B cell (primary cell): ENCODE results near the gene SFXN5. TPM values are rescaled to one million over a fixed set of nuclear protein-coding genes. Genes with fewer than 3 reads are reported as not detected.

Experiments used
- ATAC-seq: fragments of 200-7000 bp; cut with Tn5 transposase; one replicate; pipeline ENCODE4 v1.10.0; 2021; ENCODE audit warnings: low read depth, mild to moderate bottlenecking, moderate number of reproducible peaks, moderate library complexity
- CTCF ChIA-PET: fragments of 350-600 bp; sonication (Branson Sonifier 250); formaldehyde crosslinking; loops from one replicate; lab custom pipeline; 2021; ENCODE audit warnings: antibody characterized with exemption, inconsistent platforms; lab: Charles Lee
- POLR2A ChIA-PET: fragments of 350-600 bp; sonication (Branson Sonifier 250); formaldehyde crosslinking; loops from one replicate; lab custom pipeline; 2021; ENCODE audit warnings: antibody characterized with exemption; lab: Charles Lee
- DNase-seq: peaks from one replicate; pipeline ENCODE4 v3.0.0; 2013
- H2AFZ ChIP-seq: 2 replicates; pipeline ENCODE4 v1.6.1; 2012; ENCODE audit warnings: mild to moderate bottlenecking, low read depth, low read length; ENCODE audit not compliant: insufficient read depth, poor library complexity, severe bottlenecking
- H3K27ac ChIP-seq, 2 donors: 1 replicate in 1 of 2; 2 replicates in 1 of 2; pipeline ENCODE4 v1.5.1; 2012 to 2013; ENCODE audit warnings: low read length in 2 of 2, mild to moderate bottlenecking in 2 of 2, moderate library complexity in 1 of 2
- H3K27me3 ChIP-seq, 4 experiments: fragments of 200-600 bp in 1 of 4; sonication (generic) in 1 of 4; replicated peaks in 1 of 4; 1 replicate in 2 of 4; 2 replicates in 2 of 4; pipeline versions ENCODE4 v1.6.1 to v1.7.0; 2013 to 2016; ENCODE audit warnings: low read length in 3 of 4, mild to moderate bottlenecking in 2 of 4, mixed read lengths in 1 of 4, moderate library complexity in 1 of 4; ENCODE audit not compliant: insufficient read depth in 4 of 4, control insufficient read depth in 3 of 4; ENCODE audit errors: control extremely low read depth in 1 of 4
- H3K36me3 ChIP-seq, 2 experiments: replicated peaks in 1 of 2; 1 replicate in 1 of 2; 2 replicates in 1 of 2; pipeline versions ENCODE4 v1.6.1 to v1.7.1; 2013; ENCODE audit warnings: low read length in 1 of 2; ENCODE audit not compliant: insufficient read depth in 2 of 2, control insufficient read depth in 1 of 2; ENCODE audit errors: control extremely low read depth in 1 of 2, extremely low read depth in 1 of 2
- H3K4me1 ChIP-seq, 2 donors: fragments of 200-600 bp in 1 of 2; sonication (generic) in 1 of 2; 1 replicate in 1 of 2; 2 replicates in 1 of 2; pipeline versions ENCODE4 v1.5.1 to v1.6.1; 2013 to 2017; ENCODE audit warnings: low read length in 2 of 2; ENCODE audit not compliant: control insufficient read depth in 2 of 2, insufficient read depth in 2 of 2
- H3K4me2 ChIP-seq: replicated peaks from 2 replicates; pipeline ENCODE3; 2012; ENCODE audit warnings: mild to moderate bottlenecking, low read depth, low read length; ENCODE audit not compliant: poor library complexity, severe bottlenecking
- H3K4me3 ChIP-seq, 5 experiments: fragments of 200-600 bp in 1 of 5; sonication (generic) in 1 of 5; 1 replicate in 3 of 5; 2 replicates in 2 of 5; pipeline versions ENCODE4 v1.5.1 to v1.7.0; 2011 to 2016; ENCODE audit warnings: low read length in 4 of 5, mild to moderate bottlenecking in 4 of 5, low read depth in 2 of 5, control low read depth in 1 of 5, moderate library complexity in 1 of 5; ENCODE audit not compliant: insufficient read depth in 1 of 5; ENCODE audit errors: control extremely low read depth in 1 of 5, extremely low read depth in 1 of 5
- H3K79me2 ChIP-seq: fragments of 200-600 bp; sonication (generic); one replicate; pipeline ENCODE4 v1.6.0; 2016; ENCODE audit warnings: low read length; ENCODE audit not compliant: control insufficient read depth, insufficient read depth
- H3K9ac ChIP-seq: fragments of 200-600 bp; sonication (generic); 2 replicates; pipeline ENCODE4 v1.6.1; 2017; ENCODE audit warnings: mild to moderate bottlenecking, low read length, moderate library complexity
- H3K9me3 ChIP-seq, 3 donors: one replicate each; pipeline versions ENCODE4 v1.6.1 to v1.7.1; 2013; ENCODE audit warnings: low read length in 2 of 3; ENCODE audit not compliant: control insufficient read depth in 2 of 3, insufficient read depth in 1 of 3; ENCODE audit errors: control extremely low read depth in 1 of 3
- H4K20me1 ChIP-seq: 2 replicates; pipeline ENCODE4 v1.6.0; 2012; ENCODE audit warnings: mild to moderate bottlenecking, low read length; ENCODE audit not compliant: insufficient read depth, control insufficient read depth, poor library complexity, severe bottlenecking
- H3K27ac Mint-ChIP-seq: one replicate; pipeline ENCODE4 v1.8.0; 2021; ENCODE audit warnings: mixed read lengths
- H3K27me3 Mint-ChIP-seq: one replicate; pipeline ENCODE4 v1.8.0; 2021; ENCODE audit warnings: mixed read lengths
- H3K4me1 Mint-ChIP-seq: one replicate; pipeline ENCODE4 v1.8.0; 2021; ENCODE audit warnings: mixed read lengths
- H3K4me3 Mint-ChIP-seq: one replicate; pipeline ENCODE4 v1.8.0; 2021; ENCODE audit warnings: mixed read lengths
- H3K9me3 Mint-ChIP-seq: one replicate; pipeline ENCODE4 v1.8.0; 2022; ENCODE audit warnings: mixed read lengths; ENCODE audit not compliant: insufficient read depth
- EZH2 ChIP-seq: IDR thresholded peaks from 2 replicates; pipeline ENCODE4 v1.6.1; 2012; ENCODE audit warnings: borderline replicate concordance, low read depth, mild to moderate bottlenecking, moderate library complexity, low read length; ENCODE audit not compliant: insufficient read depth, poor library complexity, severe bottlenecking
- WGBS: methylation state at CpG from one replicate; pipeline ENCODE4 v1.1.5; 2013; ENCODE audit warnings: missing lambda C conversion rate; ENCODE audit not compliant: insufficient coverage; 5-methylcytosine and 5-hydroxymethylcytosine counted together
- intact Hi-C: fragments of 100-400 bp; cut with micrococcal nuclease; formaldehyde crosslinking; loops from one replicate; pipeline ENCODE4 v1.10.0; 2022
- polyA plus RNA-seq: library from polyadenylated mRNA; depleted of rRNA; stranded (reverse); fragments of >200 nt; gene quantifications from 2 replicates; pipeline ENCODE4 v1.2.3, GENCODE V29; 2012
- total RNA-seq, 2 donors: library from RNA; stranded (reverse); fragments of 120-200 nt in 1 of 2; gene quantifications; 1 replicate in 1 of 2; 2 replicates in 1 of 2; pipeline versions ENCODE4 v1.2.3 to v1.2.4, GENCODE V29; 2013 to 2022
- TF ChIP-seq, protein P1 (sequence below): fragments of 200-600 bp; IDR thresholded peaks from one replicate; pipeline ENCODE4 v1.8.0; 2022; ENCODE audit warnings: antibody characterized with exemption, mild to moderate bottlenecking

The SFXN5 gene
- total and polyA plus RNA-seq, 2 donors (not counting 1 experiment from before 2014, with no cell fraction given): 8.0 to 16.9 TPM

DNA sequence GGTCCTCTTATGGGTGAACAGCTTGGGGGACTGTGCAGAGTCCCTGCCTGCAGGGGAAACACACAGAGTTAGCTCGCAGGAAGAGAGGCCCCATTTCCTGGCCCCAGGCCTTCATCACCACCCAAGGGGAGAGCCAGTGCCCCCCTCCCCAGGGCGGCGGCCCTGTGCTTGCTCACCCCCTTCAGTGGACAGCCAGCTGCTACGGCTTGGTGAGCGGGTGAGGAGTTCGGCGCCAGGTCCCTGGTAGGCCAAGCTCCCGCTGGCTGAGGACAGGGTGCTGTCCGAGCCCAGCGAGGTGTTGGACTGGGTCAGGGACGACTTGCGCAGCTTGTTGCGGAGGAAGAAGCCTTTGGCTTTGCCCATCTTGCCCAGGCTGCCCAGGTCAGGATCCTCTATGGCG, 17.2 kb upstream of the SFXN5 start:
- no peak for DNase-seq
- H3K4me2 ChIP-seq: no peak overlapping the region
- H3K36me3 ChIP-seq: no peaks in the 10 kb centered on the region
- H3K9me3 ChIP-seq: no peaks in the 10 kb centered on the region
- peaks cover 8% of the 10 kb centered on the region for H3K27me3 Mint-ChIP-seq
- no peaks in the 10 kb centered on the region for H4K20me1 ChIP-seq
- no peak overlapping the region for H3K9ac ChIP-seq
- intact Hi-C loops: no loop called here
- ATAC-seq: no peak
- 95% methylated on average over 14 of the region's 14 CpGs for WGBS
- no peak overlapping the region for H3K27ac Mint-ChIP-seq
- TF ChIP-seq EZH2: no peak
- TF ChIP-seq, protein P1, sequence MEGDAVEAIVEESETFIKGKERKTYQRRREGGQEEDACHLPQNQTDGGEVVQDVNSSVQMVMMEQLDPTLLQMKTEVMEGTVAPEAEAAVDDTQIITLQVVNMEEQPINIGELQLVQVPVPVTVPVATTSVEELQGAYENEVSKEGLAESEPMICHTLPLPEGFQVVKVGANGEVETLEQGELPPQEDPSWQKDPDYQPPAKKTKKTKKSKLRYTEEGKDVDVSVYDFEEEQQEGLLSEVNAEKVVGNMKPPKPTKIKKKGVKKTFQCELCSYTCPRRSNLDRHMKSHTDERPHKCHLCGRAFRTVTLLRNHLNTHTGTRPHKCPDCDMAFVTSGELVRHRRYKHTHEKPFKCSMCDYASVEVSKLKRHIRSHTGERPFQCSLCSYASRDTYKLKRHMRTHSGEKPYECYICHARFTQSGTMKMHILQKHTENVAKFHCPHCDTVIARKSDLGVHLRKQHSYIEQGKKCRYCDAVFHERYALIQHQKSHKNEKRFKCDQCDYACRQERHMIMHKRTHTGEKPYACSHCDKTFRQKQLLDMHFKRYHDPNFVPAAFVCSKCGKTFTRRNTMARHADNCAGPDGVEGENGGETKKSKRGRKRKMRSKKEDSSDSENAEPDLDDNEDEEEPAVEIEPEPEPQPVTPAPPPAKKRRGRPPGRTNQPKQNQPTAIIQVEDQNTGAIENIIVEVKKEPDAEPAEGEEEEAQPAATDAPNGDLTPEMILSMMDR: no peak
- H3K27me3 ChIP-seq: peaks cover 0 to 3% (median 0%) of the 10 kb centered on the region in 4 experiments
- no peak overlapping the region for H3K4me3 Mint-ChIP-seq
- no peak overlapping the region for H2AFZ ChIP-seq
- H3K4me3 ChIP-seq: no peak overlapping the region
- no peaks in the 10 kb centered on the region for H3K4me1 Mint-ChIP-seq
- H3K27ac ChIP-seq: no peak overlapping the region
- no peaks in the 10 kb centered on the region for H3K79me2 ChIP-seq
- ChIA-PET POLR2A (no interaction called here), CTCF (interaction anchor here (1.0 to 6.2 kb wide), 4 partner anchors 73 to 124 kb away, joined by 3 to 62 read pairs (median 20); partner anchors contain the start of gene SMYD5)
- no peaks in the 10 kb centered on the region for H3K4me1 ChIP-seq
- no peaks in the 10 kb centered on the region for H3K9me3 Mint-ChIP-seq

DNA sequence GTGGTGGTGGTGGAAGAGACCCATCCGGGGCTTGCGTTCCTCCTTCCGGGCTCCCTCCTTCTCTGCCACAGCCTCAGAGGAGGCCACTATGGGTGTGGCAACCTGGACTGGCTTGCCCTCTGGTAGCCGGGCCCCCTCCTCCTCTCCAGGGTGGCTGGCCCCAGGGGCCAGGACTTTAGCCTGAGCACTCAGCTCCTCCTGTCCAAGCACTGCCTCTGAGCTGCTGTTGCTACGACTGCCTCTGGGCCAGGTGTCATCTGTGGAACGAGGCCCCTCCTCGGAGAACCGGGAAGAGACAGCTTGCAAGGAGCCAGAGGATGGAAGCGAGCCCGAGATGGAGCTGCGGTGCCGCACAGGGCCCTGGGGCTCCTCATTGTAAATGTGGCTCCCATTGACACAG, 16.7 kb upstream of the SFXN5 start:
- Histone ChIP-seq H3K4me2 (no peak overlapping the region), H3K9ac (no peak overlapping the region), H3K36me3 (no peaks in the 10 kb centered on the region), H3K27me3 (peaks cover 0 to 3% (median 0%) of the 10 kb centered on the region in 4 experiments), H3K9me3 (no peaks in the 10 kb centered on the region), H3K4me1 (no peaks in the 10 kb centered on the region), H4K20me1 (no peaks in the 10 kb centered on the region), H2AFZ (no peak overlapping the region), H3K4me3 (no peak overlapping the region), H3K27ac (no peak overlapping the region), H3K79me2 (no peaks in the 10 kb centered on the region)
- no peak overlapping the region for H3K4me3 Mint-ChIP-seq
- no peaks in the 10 kb centered on the region for H3K4me1 Mint-ChIP-seq
- H3K9me3 Mint-ChIP-seq: no peaks in the 10 kb centered on the region
- ChIA-PET POLR2A (no interaction called here), CTCF (interaction anchor here (1.0 to 6.2 kb wide), 4 partner anchors 73 to 124 kb away, joined by 3 to 62 read pairs (median 20); partner anchors contain the start of gene SMYD5)
- no peak overlapping the region for H3K27ac Mint-ChIP-seq
- intact Hi-C loops: no loop called here
- DNase-seq: no peak
- ATAC-seq: no peak
- TF ChIP-seq EZH2: no peak
- TF ChIP-seq, protein P1: no peak
- H3K27me3 Mint-ChIP-seq: peaks cover 8% of the 10 kb centered on the region
- WGBS: 94% methylated on average over 12 of the region's 12 CpGs
